GM12873 (cell line): ENCODE measurements around the gene AGK.

Source experiments
- CTCF ChIP-seq: IDR thresholded peaks from 2 replicates; pipeline ENCODE4 v1.5.1; 2012; ENCODE audit warnings: low read depth, mild to moderate bottlenecking, moderate library complexity, low read length, control low read depth; ENCODE audit not compliant: insufficient read depth; ENCODE audit errors: missing control alignments

AGK gene

GRCh38 chr7:141558544-141559183 lies 7.5 kb downstream of the AGK start:
- TF ChIP-seq CTCF, result no peak

DNA sequence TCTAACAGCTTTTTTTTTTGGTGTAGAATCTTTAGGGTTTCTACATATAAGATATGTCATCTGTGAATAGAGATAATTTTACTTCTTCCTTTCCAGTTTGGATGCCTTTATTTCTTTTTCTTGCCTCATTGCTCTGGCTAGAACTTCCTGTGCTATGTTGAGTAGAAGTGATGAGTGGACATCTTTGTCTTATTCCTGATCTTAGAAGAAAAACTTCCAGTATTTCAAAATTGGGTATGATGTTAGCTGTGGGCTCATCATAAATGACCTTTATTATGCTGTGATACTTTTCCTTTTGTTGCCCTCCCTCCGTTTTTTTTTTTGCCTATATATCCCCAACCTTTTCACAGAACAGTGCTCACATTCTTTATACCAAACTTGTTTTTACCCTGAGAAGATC lies 8.8 kb downstream of the AGK start:
- no peak for TF ChIP-seq CTCF

- TF ChIP-seq CTCF, result no peak
Observed at GRCh38 chr7:141562036-141562435, 10.8 kb downstream of the AGK start.

DNA sequence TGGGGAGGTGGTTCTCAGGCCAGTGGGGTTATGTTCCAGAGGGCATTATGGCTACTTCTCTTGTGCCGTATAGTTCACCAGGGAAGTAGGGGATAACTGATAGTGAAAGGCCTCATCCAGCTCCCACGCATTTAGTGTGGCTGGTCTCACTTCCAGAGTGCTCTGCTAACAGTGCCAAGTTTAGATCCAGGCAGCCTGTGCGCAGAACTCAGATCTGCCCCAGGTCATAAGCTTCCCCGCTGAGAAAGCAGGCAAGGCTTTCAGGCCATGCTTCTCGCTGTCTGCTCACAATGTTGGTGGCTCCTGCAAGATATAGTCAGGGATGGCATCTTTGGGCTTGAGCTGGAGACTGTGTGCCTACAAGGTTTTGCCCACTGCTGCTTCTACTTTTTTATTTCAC lies 11.3 kb downstream of the AGK start:
- TF ChIP-seq CTCF, result no peak

- no peak for TF ChIP-seq CTCF
Observed at GRCh38 chr7:141562972-141563371, 11.8 kb downstream of the AGK start.

DNA sequence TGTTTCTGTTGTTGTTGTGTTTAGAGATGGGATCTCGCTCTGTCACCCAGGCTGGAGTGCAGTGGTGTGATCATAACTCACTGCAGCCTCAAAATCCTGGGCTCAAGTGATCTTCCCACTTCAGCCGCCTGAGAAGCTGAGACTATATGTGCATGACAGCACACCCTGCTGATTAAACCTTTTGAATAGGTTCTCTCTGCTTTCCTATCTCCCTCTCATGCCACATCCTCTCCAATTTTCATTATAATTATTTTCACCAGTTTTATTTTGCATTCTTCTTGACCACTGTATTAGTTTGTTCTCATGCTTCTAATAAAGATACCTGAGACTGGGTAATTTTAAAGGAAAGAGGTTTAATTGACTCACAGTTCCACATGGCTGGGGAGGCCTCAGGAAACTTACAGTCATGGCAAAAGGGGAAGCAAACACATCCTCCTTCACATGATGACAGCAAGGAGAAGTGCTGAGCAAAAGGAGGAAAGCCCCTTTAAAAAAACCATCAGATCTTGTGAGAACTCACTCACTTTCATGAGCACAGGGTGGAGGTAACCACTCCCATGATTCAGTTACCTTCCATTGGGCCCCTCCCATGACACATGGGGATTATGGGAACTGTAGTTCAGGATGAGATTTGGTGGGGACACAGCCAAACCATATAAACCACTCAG lies 12.9 kb downstream of the AGK start:
- TF ChIP-seq CTCF, result no peak

GRCh38 chr7:141567432-141567831 lies 16.2 kb downstream of the AGK start:
- TF ChIP-seq CTCF, result no peak
